ENCODE measurements around the gene ATP1B1.

Gene ATP1B1

DNA sequence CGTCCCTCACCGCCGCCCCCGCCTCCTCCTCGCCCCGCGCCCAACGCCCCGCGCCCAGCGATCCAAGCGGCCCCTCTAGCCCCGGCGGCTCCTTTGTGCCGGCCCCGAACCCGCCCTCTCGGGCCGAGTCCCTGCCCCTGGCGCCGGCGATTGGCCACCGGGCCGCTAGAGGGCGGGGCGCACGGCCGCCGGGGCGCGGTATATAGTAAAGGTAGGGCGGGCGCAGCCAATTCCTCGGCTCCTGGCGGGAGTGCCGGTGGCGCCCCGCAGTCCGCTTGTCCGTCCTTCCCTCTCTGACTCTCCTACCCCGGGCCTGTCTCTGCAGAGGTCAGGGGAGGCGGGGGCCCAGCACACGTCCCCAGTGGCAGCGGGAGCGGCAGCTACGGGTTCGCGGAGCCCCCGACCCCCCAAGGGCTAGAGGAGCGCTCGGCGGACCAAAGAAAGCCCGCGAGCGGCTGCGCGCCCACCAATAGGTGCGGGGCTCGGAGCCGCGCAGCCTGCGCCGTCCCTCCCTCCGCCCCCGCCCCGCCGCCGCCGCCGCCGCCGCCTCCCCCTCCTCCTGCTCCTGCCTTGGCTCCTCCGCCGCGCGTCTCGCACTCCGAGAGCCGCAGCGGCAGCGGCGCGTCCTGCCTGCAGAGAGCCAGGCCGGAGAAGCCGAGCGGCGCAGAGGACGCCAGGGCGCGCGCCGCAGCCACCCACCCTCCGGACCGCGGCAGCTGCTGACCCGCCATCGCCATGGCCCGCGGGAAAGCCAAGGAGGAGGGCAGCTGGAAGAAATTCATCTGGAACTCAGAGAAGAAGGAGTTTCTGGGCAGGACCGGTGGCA, at the start of gene ATP1B1:
TSS of gene ATP1B1 (plus strand) at position 596 of the 826 bp plus-strand sequence. CDS start at position 736, 140 bp downstream.
- no peaks in the 10 kb centered on the region for H3K27me3 ChIP-seq (replicated peaks)
- in situ Hi-C loops (cut with HindIII; ENCODE audit: low pct_ligation_motif_present, low sequenced_read_pairs) = no loop called here
- peak within 1 kb of the TSS; percentile 73 for H3K27ac ChIP-seq
- H3K4me3 ChIP-seq (ENCODE audit: low read depth, low read length) = peak within 1 kb of the TSS; percentile 72
- TF ChIP-seq, protein P1, sequence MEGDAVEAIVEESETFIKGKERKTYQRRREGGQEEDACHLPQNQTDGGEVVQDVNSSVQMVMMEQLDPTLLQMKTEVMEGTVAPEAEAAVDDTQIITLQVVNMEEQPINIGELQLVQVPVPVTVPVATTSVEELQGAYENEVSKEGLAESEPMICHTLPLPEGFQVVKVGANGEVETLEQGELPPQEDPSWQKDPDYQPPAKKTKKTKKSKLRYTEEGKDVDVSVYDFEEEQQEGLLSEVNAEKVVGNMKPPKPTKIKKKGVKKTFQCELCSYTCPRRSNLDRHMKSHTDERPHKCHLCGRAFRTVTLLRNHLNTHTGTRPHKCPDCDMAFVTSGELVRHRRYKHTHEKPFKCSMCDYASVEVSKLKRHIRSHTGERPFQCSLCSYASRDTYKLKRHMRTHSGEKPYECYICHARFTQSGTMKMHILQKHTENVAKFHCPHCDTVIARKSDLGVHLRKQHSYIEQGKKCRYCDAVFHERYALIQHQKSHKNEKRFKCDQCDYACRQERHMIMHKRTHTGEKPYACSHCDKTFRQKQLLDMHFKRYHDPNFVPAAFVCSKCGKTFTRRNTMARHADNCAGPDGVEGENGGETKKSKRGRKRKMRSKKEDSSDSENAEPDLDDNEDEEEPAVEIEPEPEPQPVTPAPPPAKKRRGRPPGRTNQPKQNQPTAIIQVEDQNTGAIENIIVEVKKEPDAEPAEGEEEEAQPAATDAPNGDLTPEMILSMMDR (IDR thresholded peaks at IDR 0.05; ENCODE audit: low read depth, low read length, missing control alignments) = peak; percentile 29
- peak; percentile 65 for DNase-seq
- no peaks in the 10 kb centered on the region for H3K36me3 ChIP-seq (replicated peaks)

DNA sequence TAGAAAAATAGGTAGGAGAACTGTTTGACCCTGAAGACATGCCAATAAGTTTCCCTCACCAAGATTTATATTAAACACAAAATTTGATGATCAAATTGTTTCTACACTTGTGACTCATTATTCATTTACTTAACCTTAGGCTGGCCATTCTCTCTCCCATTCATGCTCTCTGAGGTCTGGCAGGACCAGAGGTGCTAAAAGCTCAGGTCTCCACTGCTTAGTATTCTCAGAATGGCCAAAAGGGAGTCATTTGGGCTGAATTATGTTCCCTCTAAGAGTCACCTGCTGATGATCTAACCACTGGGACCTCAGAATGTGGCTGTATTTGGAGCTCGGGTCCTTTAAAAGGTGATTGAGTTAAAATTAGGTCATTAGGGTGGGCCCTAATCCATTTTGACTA, 47.1 kb upstream of the ATP1B1 start:
- Histone ChIP-seq H3K27ac (no peak overlapping the region), H3K4me3 (ENCODE audit: low read depth, low read length) (no peak overlapping the region), H3K36me3 (replicated peaks) (no peaks in the 10 kb centered on the region), H3K27me3 (replicated peaks) (no peaks in the 10 kb centered on the region)
- DNase-seq = no peak
- TF ChIP-seq, protein P1 (IDR thresholded peaks at IDR 0.05; ENCODE audit: low read depth, low read length, missing control alignments) = no peak
- in situ Hi-C loops (cut with HindIII; ENCODE audit: low pct_ligation_motif_present, low sequenced_read_pairs) = no loop called here

DNA sequence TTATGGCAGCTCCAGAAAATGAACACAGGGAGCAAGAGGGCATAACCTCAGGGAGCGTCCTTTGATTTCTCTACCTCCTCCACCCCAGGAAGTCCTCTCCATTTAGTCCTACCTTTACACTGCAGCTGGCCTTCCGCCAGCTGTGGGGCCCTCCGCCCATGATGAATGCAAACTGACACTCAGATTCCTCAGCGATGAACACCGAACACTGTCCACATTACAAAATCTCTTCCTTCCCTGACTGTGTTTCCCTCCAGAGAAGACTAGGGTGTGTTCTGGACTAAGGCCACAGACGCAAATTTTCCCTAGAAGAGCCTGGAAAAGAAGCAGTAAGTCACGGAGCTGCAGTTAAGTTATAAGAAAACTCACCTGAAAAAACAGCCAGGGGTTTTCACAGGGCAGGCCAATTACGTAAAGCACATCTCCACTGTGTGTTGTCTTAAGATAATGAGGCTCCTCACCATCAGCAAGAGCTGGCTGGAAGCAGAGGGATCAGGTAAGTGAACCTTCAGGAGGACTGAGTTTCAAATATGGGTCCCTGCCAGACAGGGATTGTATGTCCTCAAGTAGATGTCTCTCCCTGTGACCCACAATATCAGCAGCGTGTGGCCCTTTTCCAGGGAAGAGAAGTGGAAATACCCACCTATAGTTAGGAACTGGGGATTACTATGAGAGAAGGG, 46.3 kb upstream of the ATP1B1 start:
- Histone ChIP-seq H3K4me3 (ENCODE audit: low read depth, low read length) (no peak overlapping the region), H3K27me3 (replicated peaks) (no peaks in the 10 kb centered on the region), H3K27ac (no peak overlapping the region), H3K36me3 (replicated peaks) (no peaks in the 10 kb centered on the region)
- in situ Hi-C loops (cut with HindIII; ENCODE audit: low pct_ligation_motif_present, low sequenced_read_pairs) = no loop called here
- TF ChIP-seq, protein P1 (IDR thresholded peaks at IDR 0.05; ENCODE audit: low read depth, low read length, missing control alignments) = no peak
- no peak for DNase-seq

DNA sequence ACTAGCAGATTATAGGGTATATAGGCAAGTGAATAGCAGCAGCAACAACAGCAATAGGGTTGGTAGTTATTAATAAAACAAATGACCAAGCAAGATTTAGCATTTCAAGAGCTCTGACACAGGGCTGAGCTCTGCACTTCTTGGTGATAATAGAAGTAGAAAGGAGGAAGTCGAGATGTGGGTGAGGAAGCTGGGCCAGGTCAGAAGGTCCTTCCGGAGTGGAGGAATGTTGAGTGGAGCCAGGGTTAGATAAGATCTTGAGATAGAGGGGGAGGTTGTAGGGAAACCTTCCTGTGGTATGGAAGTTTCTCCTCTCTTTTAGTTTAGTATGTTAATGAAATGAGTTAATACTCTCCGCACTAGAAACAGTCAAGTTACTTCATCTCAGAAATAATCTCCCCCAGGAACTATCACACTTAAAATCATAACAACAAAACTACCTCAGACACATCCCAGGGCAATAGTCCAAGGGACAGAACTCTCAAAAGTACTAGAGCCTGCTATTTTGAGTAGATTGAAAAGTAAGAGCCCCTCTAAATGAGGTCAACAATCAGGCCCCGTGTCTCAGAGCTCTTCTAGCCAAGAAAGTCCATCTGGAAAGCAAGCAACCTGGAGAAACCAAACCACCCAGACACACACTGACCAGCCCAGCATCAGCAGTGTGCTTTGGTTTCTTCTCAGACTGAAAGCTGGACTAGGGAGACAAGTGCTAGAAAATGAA, 45.4 kb upstream of the ATP1B1 start:
- TF ChIP-seq, protein P1 (IDR thresholded peaks at IDR 0.05; ENCODE audit: low read depth, low read length, missing control alignments) = no peak
- in situ Hi-C loops (cut with HindIII; ENCODE audit: low pct_ligation_motif_present, low sequenced_read_pairs) = no loop called here
- Histone ChIP-seq H3K27ac (no peak overlapping the region), H3K36me3 (replicated peaks) (no peaks in the 10 kb centered on the region), H3K27me3 (replicated peaks) (no peaks in the 10 kb centered on the region), H3K4me3 (ENCODE audit: low read depth, low read length) (no peak overlapping the region)
- DNase-seq = no peak

DNA sequence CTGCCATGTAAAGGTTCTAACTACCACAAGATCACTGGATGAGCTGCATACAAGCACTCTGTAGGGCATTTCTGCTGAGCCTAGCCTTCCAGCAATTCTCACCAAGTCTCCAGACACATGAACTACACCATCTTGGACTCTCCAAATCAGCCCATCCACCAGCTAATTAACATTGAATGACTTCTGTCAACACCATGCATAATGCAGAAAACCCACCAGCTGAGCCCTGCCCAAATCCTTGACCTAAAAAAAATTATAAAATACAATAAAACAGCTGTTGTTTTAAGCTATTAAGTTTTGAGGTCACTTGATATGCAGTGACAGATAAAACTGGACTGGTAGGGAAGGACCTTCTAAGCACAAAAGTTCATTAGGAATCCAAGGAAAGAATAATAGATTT, 44.3 kb upstream of the ATP1B1 start:
- TF ChIP-seq, protein P1 (IDR thresholded peaks at IDR 0.05; ENCODE audit: low read depth, low read length, missing control alignments) = no peak
- Histone ChIP-seq H3K4me3 (ENCODE audit: low read depth, low read length) (no peak overlapping the region), H3K27ac (no peak overlapping the region), H3K36me3 (replicated peaks) (no peaks in the 10 kb centered on the region), H3K27me3 (replicated peaks) (no peaks in the 10 kb centered on the region)
- in situ Hi-C loops (cut with HindIII; ENCODE audit: low pct_ligation_motif_present, low sequenced_read_pairs) = no loop called here
- no peak for DNase-seq

Data from brain microvascular endothelial cell (primary cell).